NCI-H146 treated with DMSO at 0.1 percent for 48 hours (cell line): ENCODE results near the gene RNU2-63P.
"Not testable (repeated sequence)": the region's sequence is repeated elsewhere in the genome, so short reads cannot be mapped to it uniquely, and the experiment has no call there.

Experiments used
- DNase-seq: peaks from one replicate; lab custom pipeline; 2025; ENCODE audit not compliant: unreplicated experiment; lab: John Stamatoyannopoulos, UW

The RNU2-63P gene

DNA sequence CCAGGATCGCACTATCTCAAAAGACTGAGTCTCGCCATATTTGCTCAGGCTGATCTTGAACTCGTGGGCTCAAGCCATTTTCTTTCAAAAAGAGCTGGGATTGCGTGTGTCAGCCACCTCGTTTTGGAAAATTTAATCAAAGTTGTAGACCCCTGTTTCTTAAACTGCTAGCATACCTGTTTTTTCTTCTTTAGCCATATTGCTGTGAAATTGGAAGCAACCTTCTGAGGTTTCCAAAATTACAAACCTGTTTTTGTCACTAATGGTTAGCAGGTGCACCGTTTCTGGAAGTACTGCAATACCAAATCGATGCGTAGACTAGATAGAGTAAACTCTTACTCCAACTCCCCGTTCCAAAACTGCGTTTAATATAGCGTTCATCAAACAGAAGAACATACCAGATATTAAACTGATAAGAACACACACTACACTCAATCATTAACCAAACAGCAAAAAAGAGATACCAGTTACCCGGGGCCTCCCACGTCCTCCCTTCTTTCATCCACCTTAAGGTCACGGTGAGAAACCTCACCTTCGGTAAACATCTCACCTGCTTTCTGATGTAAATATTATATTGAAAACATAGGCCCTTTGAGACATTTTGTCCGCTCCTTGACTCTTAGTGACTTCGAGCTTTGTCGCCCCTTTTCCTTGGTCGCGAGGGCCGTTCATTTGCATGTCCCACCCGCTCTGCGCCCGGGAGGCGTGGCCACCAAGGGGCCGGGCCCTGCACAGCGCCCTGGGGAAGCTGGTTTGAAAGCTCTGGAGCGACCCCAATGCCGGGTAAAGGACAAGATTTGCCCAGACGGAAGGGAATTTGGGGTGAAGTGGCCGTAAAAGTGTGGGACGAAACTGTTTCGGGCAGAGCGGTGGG, at the start of gene RNU2-63P:
TSS of gene RNU2-63P (minus strand) at position 462 of the 874 bp plus-strand sequence.
- DNase-seq = peak; percentile 71

- DNase-seq = no peak
Measured at GRCh38 chr2:88061295-88061694, 44.9 kb upstream of the RNU2-63P start.

- no peak for DNase-seq
Measured at GRCh38 chr2:88060907-88061275, 44.5 kb upstream of the RNU2-63P start.

DNA sequence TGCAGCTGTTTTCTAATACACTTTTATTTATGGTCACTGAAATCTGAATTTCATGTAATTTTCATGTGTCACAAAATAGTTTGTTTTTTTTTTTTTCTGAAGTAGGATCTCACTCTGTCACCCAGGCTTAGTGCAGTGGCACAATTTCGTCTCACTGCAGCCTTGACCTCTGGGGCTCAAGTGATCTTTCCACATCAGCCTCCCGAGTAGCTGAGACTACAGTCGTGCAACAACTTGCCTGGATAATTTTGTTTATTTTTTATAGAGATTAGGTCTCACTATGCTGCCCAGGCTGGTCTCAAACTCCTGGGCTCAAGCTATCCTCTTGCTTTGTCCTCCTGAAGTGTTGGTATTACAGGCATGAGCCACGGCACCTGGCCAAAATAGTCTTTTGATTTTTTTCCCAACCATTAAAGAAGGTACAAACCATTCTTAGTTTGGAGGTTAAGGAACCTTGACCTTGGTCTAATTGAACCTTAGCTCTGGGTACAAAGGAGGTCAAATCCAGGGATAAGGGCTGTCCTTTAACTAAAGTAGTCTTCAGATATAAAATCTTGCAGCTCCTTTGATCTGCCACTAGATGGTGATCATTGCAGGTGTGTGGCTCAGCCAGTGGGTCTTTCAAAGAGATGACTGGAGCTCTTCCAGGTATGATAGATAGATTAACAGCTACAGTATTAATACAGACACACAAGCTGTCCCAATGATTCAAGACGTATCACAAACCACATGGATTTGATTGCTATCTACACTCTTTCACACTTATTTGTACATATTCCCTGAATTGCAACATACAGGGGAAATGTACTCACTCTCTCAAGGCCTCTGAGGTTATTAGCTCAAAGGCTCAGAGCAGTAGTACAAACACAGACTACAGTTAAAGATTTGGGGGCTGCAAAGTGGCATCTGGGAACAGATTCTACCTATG, 43.9 kb upstream of the RNU2-63P start:
- DNase-seq = peak; percentile 68

GRCh38 chr2:88058191-88058590, 41.8 kb upstream of the RNU2-63P start:
- no peak for DNase-seq

DNA sequence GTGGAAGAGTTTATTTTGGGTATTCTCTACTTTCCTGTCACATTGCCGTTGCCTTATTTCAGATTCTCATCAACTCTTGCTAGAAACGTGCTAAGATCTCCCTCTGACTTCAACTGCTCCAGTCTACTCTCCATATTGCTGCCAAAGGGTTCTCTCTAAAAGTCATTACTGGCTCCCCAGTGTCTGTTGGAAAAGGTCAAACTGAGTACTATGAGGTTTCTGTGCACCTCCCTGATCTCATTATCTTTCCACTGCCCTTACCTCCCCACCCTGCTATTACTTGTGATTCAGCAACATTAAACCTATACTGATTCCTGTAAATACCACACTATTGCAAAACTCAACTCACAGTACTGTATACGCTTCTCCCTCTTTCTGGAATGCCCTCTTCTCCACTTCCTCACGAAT, 41.1 kb upstream of the RNU2-63P start:
- no peak for DNase-seq

DNA sequence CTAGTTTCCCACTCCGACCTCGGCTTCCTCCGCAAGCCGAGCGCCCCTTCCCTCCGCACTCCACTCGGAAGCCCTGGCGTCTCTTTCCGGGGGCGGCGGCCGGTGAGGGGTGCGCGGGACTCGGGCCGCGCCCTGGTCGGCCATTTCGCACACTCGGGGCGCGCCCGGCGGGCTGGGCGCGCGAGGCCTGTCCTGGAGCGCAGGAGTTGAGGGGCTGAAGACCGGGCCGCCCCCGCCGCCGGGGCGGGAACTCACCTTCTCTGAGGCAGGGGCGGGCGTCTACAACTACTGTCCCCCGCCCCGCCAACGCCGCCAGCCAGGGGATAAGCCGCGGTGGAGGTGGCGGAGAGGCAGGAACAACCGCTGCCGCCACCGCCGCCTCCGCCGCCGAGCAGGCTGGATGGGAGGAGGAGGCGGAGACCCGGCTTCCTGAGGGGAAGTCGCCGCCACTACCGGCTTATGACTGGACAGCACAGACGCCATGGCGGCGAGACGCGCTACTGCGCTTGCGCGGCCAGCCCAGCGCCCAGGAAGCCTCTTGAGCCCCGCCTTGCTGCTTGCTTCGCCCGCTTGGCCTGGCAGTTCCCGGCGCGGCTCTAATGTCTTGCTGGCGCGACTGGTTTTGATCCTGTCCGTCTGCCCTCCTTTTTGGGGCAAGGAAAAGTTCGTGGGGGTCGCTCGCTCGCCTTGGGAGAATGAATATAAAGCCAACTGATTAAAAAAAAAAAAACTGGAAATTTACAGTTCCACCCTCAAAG, 39.2 kb upstream of the RNU2-63P start, which contains the start of gene KRCC1:
TSS of gene KRCC1 (minus strand) at position 413 of the 758 bp plus-strand sequence. CDS start 27,220 bp downstream, outside the sequence.
- peak; percentile 84 for DNase-seq

DNA sequence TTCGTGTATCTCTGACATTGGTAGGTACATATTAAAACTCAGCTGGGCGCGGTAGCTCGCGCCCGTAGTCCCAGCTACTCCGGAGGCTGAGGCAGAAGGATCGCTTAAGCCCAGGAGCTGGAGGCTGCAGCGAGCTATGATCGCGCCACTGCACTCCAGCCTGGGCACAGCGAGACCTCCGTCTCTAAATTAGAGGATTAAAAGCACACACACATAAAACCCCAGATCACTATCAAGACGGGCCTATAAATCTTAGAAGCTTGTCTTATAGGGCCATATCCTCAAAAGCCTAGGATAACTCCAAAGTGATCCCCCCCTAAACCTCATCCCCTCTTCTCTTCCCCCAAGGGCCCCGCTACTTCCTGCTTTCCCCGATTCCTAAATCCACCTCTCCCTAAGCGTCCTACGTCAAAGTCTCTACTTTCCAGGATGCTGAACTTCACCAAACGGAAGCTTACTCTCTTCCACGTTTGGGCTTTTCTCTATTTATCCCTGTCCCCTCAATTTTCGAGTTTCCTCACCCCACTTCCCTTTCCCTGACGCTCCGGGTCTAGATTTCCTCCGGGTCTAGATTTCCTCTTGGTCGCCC, 38.5 kb upstream of the RNU2-63P start:
- DNase-seq = peak; percentile 33

GRCh38 chr2:88053934-88054781, 37.8 kb upstream of the RNU2-63P start:
- no peak for DNase-seq

- no peak for DNase-seq
Measured at GRCh38 chr2:88053296-88053695, 36.9 kb upstream of the RNU2-63P start.

GRCh38 chr2:88051792-88052191, 35.4 kb upstream of the RNU2-63P start:
- DNase-seq = no peak

- no peak for DNase-seq
Measured at GRCh38 chr2:88049622-88050021, 33.3 kb upstream of the RNU2-63P start.

DNA sequence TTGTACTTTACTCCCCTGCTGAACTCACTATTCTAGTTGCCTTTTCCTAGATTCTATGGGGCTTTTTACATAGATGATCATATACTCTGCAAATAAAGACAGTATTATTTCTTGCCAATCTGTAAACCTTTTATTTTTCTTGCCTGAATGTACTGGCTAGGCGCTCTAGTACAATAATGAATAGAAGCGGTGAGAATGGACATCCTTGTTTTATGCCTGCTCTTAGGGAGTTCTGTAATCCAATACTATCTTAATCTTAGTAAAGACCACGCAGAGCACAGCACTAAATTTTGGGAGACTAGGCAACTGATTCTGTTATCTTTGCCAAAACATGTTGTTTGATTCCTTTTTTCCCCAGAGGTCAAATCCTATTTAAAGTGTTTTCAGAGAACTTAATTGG, 32.2 kb upstream of the RNU2-63P start:
- no peak for DNase-seq

GRCh38 chr2:88045561-88045960, 29.2 kb upstream of the RNU2-63P start:
- DNase-seq = not testable (repeated sequence)

DNA sequence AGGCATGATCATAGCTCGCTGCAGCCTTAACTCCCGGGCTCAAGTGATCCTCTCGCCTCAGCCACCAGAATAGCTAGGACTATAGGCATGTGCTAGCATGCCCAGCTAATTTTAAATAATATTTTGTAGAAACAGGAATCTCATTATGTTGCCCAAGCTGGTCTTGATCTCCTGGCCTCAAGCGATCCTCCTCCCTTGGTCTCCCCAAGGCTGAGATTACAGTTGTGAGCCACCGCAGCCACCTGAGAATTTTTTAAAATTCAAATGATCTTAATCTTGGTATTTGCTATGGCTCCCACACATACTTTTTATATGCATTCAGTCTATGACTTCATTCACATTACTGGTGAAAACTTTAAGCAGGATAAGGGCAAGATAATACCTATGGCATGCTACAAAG, 26.1 kb upstream of the RNU2-63P start:
- no peak for DNase-seq

DNA sequence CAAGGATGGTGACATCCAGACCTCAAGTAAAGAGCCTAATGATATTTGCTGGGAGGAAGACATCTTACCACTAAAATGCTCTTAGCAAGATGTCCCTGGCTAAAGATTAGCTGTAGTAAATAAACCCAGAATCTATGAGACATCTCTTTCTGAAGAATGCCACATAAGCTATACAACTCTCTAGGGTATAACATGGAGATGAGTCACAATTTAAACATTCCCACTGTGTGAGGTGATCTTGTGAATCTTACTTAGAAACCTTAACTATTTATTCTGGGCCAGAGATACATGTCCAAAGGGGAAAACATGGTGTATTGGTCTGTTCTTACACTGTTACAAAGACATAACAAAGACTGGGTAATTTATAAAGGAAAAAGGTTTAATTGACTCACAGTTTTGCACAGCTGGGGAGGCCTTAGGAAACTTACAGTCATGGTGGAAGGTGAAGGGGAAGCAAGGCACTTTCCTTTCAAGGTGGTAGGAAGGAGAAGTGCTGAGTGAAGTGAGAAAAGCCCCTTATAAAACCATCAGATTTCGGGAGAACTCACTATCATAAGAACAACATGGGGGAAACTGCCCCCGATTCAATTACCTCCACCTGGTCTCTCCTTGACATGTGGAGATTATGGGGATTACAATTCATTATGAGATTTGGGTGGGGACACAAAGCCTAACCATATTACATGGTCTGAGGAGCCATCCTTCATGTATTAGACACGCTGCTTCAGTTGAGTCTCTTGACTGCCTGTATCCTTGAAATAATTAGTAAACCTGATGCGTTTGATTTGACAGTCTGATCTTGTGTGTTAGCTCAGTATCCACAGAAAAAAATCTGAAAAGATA, 22.1 kb upstream of the RNU2-63P start:
- DNase-seq = no peak

DNA sequence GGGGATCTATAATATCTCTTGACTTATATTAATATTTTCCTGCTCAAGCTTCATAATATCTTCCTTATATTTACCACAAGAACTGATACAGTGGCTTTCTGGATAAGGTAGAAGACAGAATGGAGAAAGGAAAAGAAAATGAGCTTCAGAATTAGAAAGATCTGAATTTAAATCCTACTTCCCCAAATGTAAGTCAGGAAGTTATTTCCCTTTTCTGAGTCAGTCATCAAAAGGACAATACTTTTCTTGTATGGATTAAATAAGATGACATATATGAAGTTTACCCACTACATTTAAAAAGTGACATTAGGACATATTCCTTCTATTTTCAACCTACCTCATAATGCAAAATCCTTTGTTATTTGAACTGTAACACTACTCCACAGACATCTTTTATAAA, 20.3 kb upstream of the RNU2-63P start:
- DNase-seq = no peak

GRCh38 chr2:88036182-88036581, 19.8 kb upstream of the RNU2-63P start:
- DNase-seq = no peak
